ENCODE data around the gene FGG. TPM values are rescaled to one million over a fixed set of nuclear protein-coding genes. Genes with fewer than 3 reads are reported as not detected.

The FGG gene
- total RNA-seq, 4 donors from 2014 or later: not detected

GRCh38 chr4:154625971-154626370 is 13.5 kb upstream of the FGG start:
- Histone ChIP-seq H3K4me1 (peaks cover 0 to 16% (median 0%) of the 10 kb centered on the region in 4 donors), H3K9me3 (no peaks in the 10 kb centered on the region), H3K36me3 (no peaks in the 10 kb centered on the region), H3K27ac (no peak overlapping the region), H3K4me3 (no peak overlapping the region), H3K27me3 (no peaks in the 10 kb centered on the region)
- TF ChIP-seq POLR2A (IDR thresholded peaks at IDR 0.05): no peak
- TF ChIP-seq CTCF (IDR thresholded peaks at IDR 0.05): no peak
- DNase-seq: no peak

GRCh38 chr4:154623995-154624394 is 11.5 kb upstream of the FGG start:
- Histone ChIP-seq H3K4me3 (no peak overlapping the region), H3K27me3 (no peaks in the 10 kb centered on the region), H3K36me3 (no peaks in the 10 kb centered on the region), H3K9me3 (no peaks in the 10 kb centered on the region), H3K27ac (no peak overlapping the region), H3K4me1 (peaks cover 0 to 16% (median 0%) of the 10 kb centered on the region in 4 donors)
- no peak for DNase-seq
- TF ChIP-seq CTCF (IDR thresholded peaks at IDR 0.05) (no peak), POLR2A (IDR thresholded peaks at IDR 0.05) (no peak)

GRCh38 chr4:154623436-154623835 is 11.0 kb upstream of the FGG start:
- H3K4me3 ChIP-seq: no peak overlapping the region

GRCh38 chr4:154622598-154622997 is 10.1 kb upstream of the FGG start:
- Histone ChIP-seq H3K4me3 (no peak overlapping the region), H3K27ac (no peak overlapping the region), H3K36me3 (no peaks in the 10 kb centered on the region), H3K27me3 (no peaks in the 10 kb centered on the region), H3K4me1 (peaks cover 0 to 20% (median 0%) of the 10 kb centered on the region in 4 donors), H3K9me3 (no peaks in the 10 kb centered on the region)
- TF ChIP-seq CTCF (IDR thresholded peaks at IDR 0.05) (peak in 4 of 6 experiments; percentile 32 to 75 (median 65)), POLR2A (IDR thresholded peaks at IDR 0.05) (no peak)
- DNase-seq: peak in 1 of 3 donors; percentile 53

More at GRCh38 chr4:154623436-154623835, 11.0 kb upstream of the FGG start:
- Histone ChIP-seq H3K27ac (no peak overlapping the region), H3K27me3 (no peaks in the 10 kb centered on the region), H3K36me3 (no peaks in the 10 kb centered on the region), H3K9me3 (no peaks in the 10 kb centered on the region), H3K4me1 (peaks cover 0 to 16% (median 0%) of the 10 kb centered on the region in 4 donors)
- TF ChIP-seq POLR2A (IDR thresholded peaks at IDR 0.05) (no peak), CTCF (IDR thresholded peaks at IDR 0.05) (no peak)
- no peak for DNase-seq

- H3K4me3 ChIP-seq: no peak overlapping the region
- H3K4me1 ChIP-seq: peaks cover 0 to 17% (median 0%) of the 10 kb centered on the region in 4 donors
- H3K36me3 ChIP-seq: no peaks in the 10 kb centered on the region
- H3K27ac ChIP-seq: no peak overlapping the region
- no peak for DNase-seq
- H3K9me3 ChIP-seq: no peaks in the 10 kb centered on the region
- H3K27me3 ChIP-seq: no peaks in the 10 kb centered on the region
- TF ChIP-seq CTCF (IDR thresholded peaks at IDR 0.05) (no peak), POLR2A (IDR thresholded peaks at IDR 0.05) (no peak)
These were observed 7.7 kb upstream of the FGG start for GRCh38 chr4:154620111-154620510.

Data from Peyer's patch (tissue), 4 donors.